Measurements from ENCODE around the gene ST6GALNAC3. TPM values are rescaled to one million over a fixed set of nuclear protein-coding genes. Genes with fewer than 3 reads are reported as not detected.

The ST6GALNAC3 gene
- polyA plus RNA-seq, 1 donor (not counting 4 experiments of a cell fraction or from before 2014, with no cell fraction given), result 0.08 TPM

DNA sequence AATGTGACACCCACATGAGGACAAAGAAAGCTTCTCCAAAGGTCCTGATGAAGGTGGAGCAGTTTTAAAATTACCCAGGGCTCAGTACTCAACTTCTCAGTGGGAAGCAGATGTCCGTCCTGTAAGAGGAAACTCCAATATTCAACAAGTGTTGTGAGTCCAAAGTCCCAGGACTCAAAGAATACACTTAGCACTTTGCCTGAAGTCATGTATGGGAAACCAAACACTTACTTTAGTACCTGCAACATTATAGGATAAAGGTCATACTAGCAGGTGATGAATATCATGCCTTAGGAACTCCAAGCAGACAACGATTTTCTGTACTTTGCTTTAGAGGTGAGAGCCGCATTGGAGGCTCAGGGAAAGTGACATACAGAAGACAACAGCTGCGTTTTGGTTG lies 37.2 kb upstream of the ST6GALNAC3 start:
- no peaks in the 10 kb centered on the region for H4K20me1 ChIP-seq (ENCODE audit: control insufficient read depth, extremely low read depth, insufficient read depth, low read length)
- no peaks in the 10 kb centered on the region for H3K79me2 ChIP-seq (ENCODE audit: control insufficient read depth, insufficient read depth, low read length)
- TF ChIP-seq, protein P1, sequence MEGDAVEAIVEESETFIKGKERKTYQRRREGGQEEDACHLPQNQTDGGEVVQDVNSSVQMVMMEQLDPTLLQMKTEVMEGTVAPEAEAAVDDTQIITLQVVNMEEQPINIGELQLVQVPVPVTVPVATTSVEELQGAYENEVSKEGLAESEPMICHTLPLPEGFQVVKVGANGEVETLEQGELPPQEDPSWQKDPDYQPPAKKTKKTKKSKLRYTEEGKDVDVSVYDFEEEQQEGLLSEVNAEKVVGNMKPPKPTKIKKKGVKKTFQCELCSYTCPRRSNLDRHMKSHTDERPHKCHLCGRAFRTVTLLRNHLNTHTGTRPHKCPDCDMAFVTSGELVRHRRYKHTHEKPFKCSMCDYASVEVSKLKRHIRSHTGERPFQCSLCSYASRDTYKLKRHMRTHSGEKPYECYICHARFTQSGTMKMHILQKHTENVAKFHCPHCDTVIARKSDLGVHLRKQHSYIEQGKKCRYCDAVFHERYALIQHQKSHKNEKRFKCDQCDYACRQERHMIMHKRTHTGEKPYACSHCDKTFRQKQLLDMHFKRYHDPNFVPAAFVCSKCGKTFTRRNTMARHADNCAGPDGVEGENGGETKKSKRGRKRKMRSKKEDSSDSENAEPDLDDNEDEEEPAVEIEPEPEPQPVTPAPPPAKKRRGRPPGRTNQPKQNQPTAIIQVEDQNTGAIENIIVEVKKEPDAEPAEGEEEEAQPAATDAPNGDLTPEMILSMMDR (optimal IDR thresholded peaks at IDR 0.05 in 1 of 3, IDR thresholded peaks at IDR 0.05 in 1 of 3, conservative IDR thresholded peaks at IDR 0.05 in 1 of 3; ENCODE audit: extremely low read depth in 1 of 3, insufficient read depth in 2 of 3, low read length in 3 of 3), result no peak
- no peak for TF ChIP-seq EZH2 (IDR thresholded peaks at IDR 0.05; ENCODE audit: low read length)
- no peak overlapping the region for H3K4me3 ChIP-seq (ENCODE audit: control insufficient read depth in 2 of 3, extremely low read depth in 1 of 3, insufficient read depth in 2 of 3, low read depth in 1 of 3, low read length in 3 of 3)
- no peak for DNase-seq (ENCODE audit: low read depth, low spot score)
- no peak overlapping the region for H3K4me2 ChIP-seq (ENCODE audit: control insufficient read depth, extremely low read depth, insufficient read depth, low read depth, low read length)
- no peak overlapping the region for H3K27ac ChIP-seq (ENCODE audit: control insufficient read depth, insufficient read depth, low read length)
- no peaks in the 10 kb centered on the region for H3K36me3 ChIP-seq (ENCODE audit: control insufficient read depth in 2 of 2, extremely low read depth in 1 of 2, insufficient read depth in 2 of 2, low read length in 2 of 2)
- no peak overlapping the region for H2AFZ ChIP-seq (ENCODE audit: control insufficient read depth, low read length)
- H3K4me1 ChIP-seq (ENCODE audit: control insufficient read depth, extremely low read depth, insufficient read depth, low read length), result no peaks in the 10 kb centered on the region
- FAIRE-seq, result no peak
- dilution Hi-C loops (cut with MboI; ENCODE audit: extremely low pct_ligation_motif_present, low sequenced_read_pairs), result no loop called here
- H3K9me1 ChIP-seq (ENCODE audit: control insufficient read depth, extremely low read depth, insufficient read depth, low read length), result no peaks in the 10 kb centered on the region
- no peaks in the 10 kb centered on the region for H3K27me3 ChIP-seq (ENCODE audit: control insufficient read depth, extremely low read depth, insufficient read depth, low read length)
- H3K9ac ChIP-seq (ENCODE audit: control insufficient read depth, extremely low read depth, insufficient read depth, low read length), result no peak overlapping the region
- no peaks in the 10 kb centered on the region for H3K9me3 ChIP-seq (ENCODE audit: control insufficient read depth, low read depth, low read length)

DNA sequence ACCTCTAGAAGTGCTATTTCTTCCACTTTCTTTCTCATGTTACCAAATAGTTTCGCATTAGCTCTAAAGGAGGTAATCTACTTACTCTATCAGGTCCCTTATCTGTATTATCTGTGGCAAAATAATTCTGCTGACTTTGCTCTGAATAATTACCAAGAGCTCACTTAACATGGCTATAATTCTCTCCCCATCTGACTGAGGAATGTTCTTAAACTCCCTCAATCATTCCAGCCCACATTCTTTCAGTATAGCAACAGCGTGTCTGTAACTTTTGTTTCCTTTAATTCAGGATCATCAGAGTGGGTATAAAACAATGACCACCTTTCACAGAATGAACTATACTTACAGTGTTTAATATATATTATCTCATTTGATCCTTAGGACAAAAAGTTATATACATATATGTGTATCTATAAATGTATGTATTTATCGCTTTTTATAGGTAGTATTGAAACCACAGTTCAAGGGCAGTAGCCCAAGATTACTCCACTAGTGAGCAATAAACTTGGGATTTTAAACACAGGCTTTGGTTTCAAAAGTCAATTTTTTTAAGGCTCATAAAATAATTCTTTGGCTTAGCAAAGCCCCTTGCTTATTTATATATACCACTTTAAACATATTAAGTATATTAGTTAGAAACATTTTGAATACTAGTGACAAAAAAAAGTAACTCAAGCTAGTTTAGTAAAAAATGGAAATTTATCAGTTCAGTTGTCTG lies 36.1 kb upstream of the ST6GALNAC3 start:
- H3K4me2 ChIP-seq (ENCODE audit: control insufficient read depth, extremely low read depth, insufficient read depth, low read depth, low read length), result no peak overlapping the region
- dilution Hi-C loops (cut with MboI; ENCODE audit: extremely low pct_ligation_motif_present, low sequenced_read_pairs), result no loop called here
- no peaks in the 10 kb centered on the region for H3K27me3 ChIP-seq (ENCODE audit: control insufficient read depth, extremely low read depth, insufficient read depth, low read length)
- H3K9ac ChIP-seq (ENCODE audit: control insufficient read depth, extremely low read depth, insufficient read depth, low read length), result no peak overlapping the region
- H3K27ac ChIP-seq (ENCODE audit: control insufficient read depth, insufficient read depth, low read length), result no peak overlapping the region
- DNase-seq (ENCODE audit: low read depth, low spot score), result no peak
- no peaks in the 10 kb centered on the region for H4K20me1 ChIP-seq (ENCODE audit: control insufficient read depth, extremely low read depth, insufficient read depth, low read length)
- H3K4me3 ChIP-seq (ENCODE audit: control insufficient read depth in 2 of 3, extremely low read depth in 1 of 3, insufficient read depth in 2 of 3, low read depth in 1 of 3, low read length in 3 of 3), result no peak overlapping the region
- H3K9me3 ChIP-seq (ENCODE audit: control insufficient read depth, low read depth, low read length), result no peaks in the 10 kb centered on the region
- TF ChIP-seq, protein P1 (optimal IDR thresholded peaks at IDR 0.05 in 1 of 3, IDR thresholded peaks at IDR 0.05 in 1 of 3, conservative IDR thresholded peaks at IDR 0.05 in 1 of 3; ENCODE audit: extremely low read depth in 1 of 3, insufficient read depth in 2 of 3, low read length in 3 of 3), result no peak
- no peaks in the 10 kb centered on the region for H3K9me1 ChIP-seq (ENCODE audit: control insufficient read depth, extremely low read depth, insufficient read depth, low read length)
- no peaks in the 10 kb centered on the region for H3K36me3 ChIP-seq (ENCODE audit: control insufficient read depth in 2 of 2, extremely low read depth in 1 of 2, insufficient read depth in 2 of 2, low read length in 2 of 2)
- no peaks in the 10 kb centered on the region for H3K4me1 ChIP-seq (ENCODE audit: control insufficient read depth, extremely low read depth, insufficient read depth, low read length)
- H2AFZ ChIP-seq (ENCODE audit: control insufficient read depth, low read length), result no peak overlapping the region
- FAIRE-seq, result no peak
- H3K79me2 ChIP-seq (ENCODE audit: control insufficient read depth, insufficient read depth, low read length), result no peaks in the 10 kb centered on the region

Data from keratinocyte (primary cell).